HCT116 (cell line): ENCODE data around the gene EXOC4.

Source experiments
- JUND ChIP-seq: IDR thresholded peaks from 2 replicates; pipeline ENCODE4 v1.6.1; 2012
- POLR2A ChIP-seq: IDR thresholded peaks from 2 replicates; pipeline ENCODE4 v1.7.0; 2011; ENCODE audit warnings: borderline replicate concordance; ENCODE audit not compliant: insufficient read depth, insufficient read length; ENCODE audit errors: extremely low read depth
- SIN3A ChIP-seq: IDR thresholded peaks from 2 replicates; pipeline ENCODE4 v1.6.1; 2012; ENCODE audit warnings: low read depth
- YY1 ChIP-seq: IDR thresholded peaks from 2 replicates; pipeline ENCODE4 v1.6.1; 2011; ENCODE audit warnings: low read length, low read depth, moderate library complexity, mild to moderate bottlenecking; ENCODE audit not compliant: insufficient replicate concordance; ENCODE audit errors: extremely low read depth
- TF ChIP-seq, protein P1 (sequence below): IDR thresholded peaks from 2 replicates; pipeline ENCODE4 v1.6.1; 2012; ENCODE audit warnings: low read depth
- TF ChIP-seq, protein P2 (sequence below), 3 experiments: fragments of 200-600 bp in 1 of 3; sonication (generic) in 1 of 3; IDR thresholded peaks in 2 of 3; conservative IDR thresholded peaks in 1 of 3; 2 replicates each; pipeline ENCODE4 v1.5.1; 2012 to 2017; ENCODE audit warnings: low read depth in 2 of 3, low read length in 2 of 3, antibody characterized with exemption in 1 of 3, borderline replicate concordance in 1 of 3, control low read depth in 1 of 3, mild to moderate bottlenecking in 1 of 3, mixed read lengths in 1 of 3, mixed run types in 1 of 3, moderate library complexity in 1 of 3; ENCODE audit not compliant: insufficient read depth in 1 of 3

DNA sequence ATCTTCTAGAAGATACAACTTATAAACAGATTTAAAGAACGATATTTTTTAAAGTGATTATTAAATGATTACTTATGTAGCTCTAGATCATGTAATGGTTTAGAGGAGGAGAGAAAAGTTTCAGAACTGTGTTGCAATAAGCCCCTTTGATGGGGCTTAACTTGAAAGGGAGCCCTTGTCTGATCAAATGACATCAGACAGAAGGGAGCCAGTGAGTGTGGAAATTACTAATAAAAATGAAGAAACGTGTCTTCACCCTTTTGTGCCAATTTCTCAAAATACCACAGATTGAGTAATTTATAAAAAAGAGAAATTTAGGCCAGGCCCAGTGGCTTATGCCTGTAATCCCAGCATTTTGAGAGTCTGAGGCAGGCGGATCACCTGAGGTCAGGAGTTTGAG is 318.2 kb downstream of the EXOC4 start:
- TF ChIP-seq YY1 (no peak), POLR2A (no peak), SIN3A (no peak), JUND (no peak)
- TF ChIP-seq, protein P1, sequence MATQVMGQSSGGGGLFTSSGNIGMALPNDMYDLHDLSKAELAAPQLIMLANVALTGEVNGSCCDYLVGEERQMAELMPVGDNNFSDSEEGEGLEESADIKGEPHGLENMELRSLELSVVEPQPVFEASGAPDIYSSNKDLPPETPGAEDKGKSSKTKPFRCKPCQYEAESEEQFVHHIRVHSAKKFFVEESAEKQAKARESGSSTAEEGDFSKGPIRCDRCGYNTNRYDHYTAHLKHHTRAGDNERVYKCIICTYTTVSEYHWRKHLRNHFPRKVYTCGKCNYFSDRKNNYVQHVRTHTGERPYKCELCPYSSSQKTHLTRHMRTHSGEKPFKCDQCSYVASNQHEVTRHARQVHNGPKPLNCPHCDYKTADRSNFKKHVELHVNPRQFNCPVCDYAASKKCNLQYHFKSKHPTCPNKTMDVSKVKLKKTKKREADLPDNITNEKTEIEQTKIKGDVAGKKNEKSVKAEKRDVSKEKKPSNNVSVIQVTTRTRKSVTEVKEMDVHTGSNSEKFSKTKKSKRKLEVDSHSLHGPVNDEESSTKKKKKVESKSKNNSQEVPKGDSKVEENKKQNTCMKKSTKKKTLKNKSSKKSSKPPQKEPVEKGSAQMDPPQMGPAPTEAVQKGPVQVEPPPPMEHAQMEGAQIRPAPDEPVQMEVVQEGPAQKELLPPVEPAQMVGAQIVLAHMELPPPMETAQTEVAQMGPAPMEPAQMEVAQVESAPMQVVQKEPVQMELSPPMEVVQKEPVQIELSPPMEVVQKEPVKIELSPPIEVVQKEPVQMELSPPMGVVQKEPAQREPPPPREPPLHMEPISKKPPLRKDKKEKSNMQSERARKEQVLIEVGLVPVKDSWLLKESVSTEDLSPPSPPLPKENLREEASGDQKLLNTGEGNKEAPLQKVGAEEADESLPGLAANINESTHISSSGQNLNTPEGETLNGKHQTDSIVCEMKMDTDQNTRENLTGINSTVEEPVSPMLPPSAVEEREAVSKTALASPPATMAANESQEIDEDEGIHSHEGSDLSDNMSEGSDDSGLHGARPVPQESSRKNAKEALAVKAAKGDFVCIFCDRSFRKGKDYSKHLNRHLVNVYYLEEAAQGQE = no peak
- TF ChIP-seq, protein P2, sequence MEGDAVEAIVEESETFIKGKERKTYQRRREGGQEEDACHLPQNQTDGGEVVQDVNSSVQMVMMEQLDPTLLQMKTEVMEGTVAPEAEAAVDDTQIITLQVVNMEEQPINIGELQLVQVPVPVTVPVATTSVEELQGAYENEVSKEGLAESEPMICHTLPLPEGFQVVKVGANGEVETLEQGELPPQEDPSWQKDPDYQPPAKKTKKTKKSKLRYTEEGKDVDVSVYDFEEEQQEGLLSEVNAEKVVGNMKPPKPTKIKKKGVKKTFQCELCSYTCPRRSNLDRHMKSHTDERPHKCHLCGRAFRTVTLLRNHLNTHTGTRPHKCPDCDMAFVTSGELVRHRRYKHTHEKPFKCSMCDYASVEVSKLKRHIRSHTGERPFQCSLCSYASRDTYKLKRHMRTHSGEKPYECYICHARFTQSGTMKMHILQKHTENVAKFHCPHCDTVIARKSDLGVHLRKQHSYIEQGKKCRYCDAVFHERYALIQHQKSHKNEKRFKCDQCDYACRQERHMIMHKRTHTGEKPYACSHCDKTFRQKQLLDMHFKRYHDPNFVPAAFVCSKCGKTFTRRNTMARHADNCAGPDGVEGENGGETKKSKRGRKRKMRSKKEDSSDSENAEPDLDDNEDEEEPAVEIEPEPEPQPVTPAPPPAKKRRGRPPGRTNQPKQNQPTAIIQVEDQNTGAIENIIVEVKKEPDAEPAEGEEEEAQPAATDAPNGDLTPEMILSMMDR (IDR thresholded peaks at IDR 0.05 in 2 of 3, conservative IDR thresholded peaks at IDR 0.05 in 1 of 3; ENCODE audit: borderline replicate concordance in 1 of 3, insufficient read depth in 1 of 3, low read depth in 2 of 3, low read length in 2 of 3) = no peak
